Glutamatergic neuron (in vitro differentiated cells): ENCODE data around the gene SERPINB4. TPM values are rescaled to one million over a fixed set of nuclear protein-coding genes. Genes with fewer than 3 reads are reported as not detected.

ENCODE experiments used
- DNase-seq: peaks from one replicate; pipeline ENCODE4 v3.0.0; 2022
- H3K27ac Mint-ChIP-seq: one replicate; pipeline ENCODE4 v1.8.0; 2020; ENCODE audit warnings: mild to moderate bottlenecking, mixed read lengths, inconsistent platforms; ENCODE audit not compliant: unreplicated experiment
- H3K27me3 Mint-ChIP-seq: one replicate; pipeline ENCODE4 v1.8.0; 2020; ENCODE audit warnings: mild to moderate bottlenecking, moderate library complexity, mixed read lengths, inconsistent platforms; ENCODE audit not compliant: unreplicated experiment
- H3K36me3 Mint-ChIP-seq: one replicate; pipeline ENCODE4 v1.8.0; 2020; ENCODE audit warnings: mild to moderate bottlenecking, mixed read lengths, inconsistent platforms; ENCODE audit not compliant: unreplicated experiment
- H3K4me1 Mint-ChIP-seq: one replicate; pipeline ENCODE4 v1.8.0; 2020; ENCODE audit warnings: mild to moderate bottlenecking, low read depth, mixed read lengths, inconsistent platforms; ENCODE audit not compliant: unreplicated experiment
- H3K4me3 Mint-ChIP-seq: one replicate; pipeline ENCODE4 v1.8.0; 2020; ENCODE audit warnings: mild to moderate bottlenecking, mixed read lengths, inconsistent platforms; ENCODE audit not compliant: unreplicated experiment
- H3K9me3 Mint-ChIP-seq: one replicate; pipeline ENCODE4 v1.8.0; 2020; ENCODE audit warnings: mild to moderate bottlenecking, moderate library complexity, mixed read lengths, inconsistent platforms; ENCODE audit not compliant: unreplicated experiment
- CTCF ChIP-seq: fragments of 200-600 bp; sonication (generic); IDR thresholded peaks from one replicate; pipeline ENCODE4 v1.5.0; 2021; ENCODE audit not compliant: partially characterized antibody, unreplicated experiment
- total RNA-seq: library from RNA; stranded (reverse); fragmentation: NEBNext Ultra II Directional; extraction: Animal tissue kit (Norgen Biotek cat#: 25700); gene quantifications from one replicate; pipeline ENCODE4 v1.2.1, GENCODE V29; 2021; ENCODE audit not compliant: unreplicated experiment

SERPINB4 gene
- total RNA-seq, 1 donor from 2014 or later, result not detected

GRCh38 chr18:63626431-63626830 is 17.6 kb downstream of the SERPINB4 start:
- no peaks in the 10 kb centered on the region for H3K27me3 Mint-ChIP-seq
- DNase-seq, result no peak
- H3K4me1 Mint-ChIP-seq, result no peaks in the 10 kb centered on the region
- no peak overlapping the region for H3K27ac Mint-ChIP-seq
- peaks cover 18% of the 10 kb centered on the region for H3K9me3 Mint-ChIP-seq
- H3K36me3 Mint-ChIP-seq, result peaks cover 22% of the 10 kb centered on the region
- TF ChIP-seq CTCF, result no peak
- H3K4me3 Mint-ChIP-seq, result no peak overlapping the region

DNA sequence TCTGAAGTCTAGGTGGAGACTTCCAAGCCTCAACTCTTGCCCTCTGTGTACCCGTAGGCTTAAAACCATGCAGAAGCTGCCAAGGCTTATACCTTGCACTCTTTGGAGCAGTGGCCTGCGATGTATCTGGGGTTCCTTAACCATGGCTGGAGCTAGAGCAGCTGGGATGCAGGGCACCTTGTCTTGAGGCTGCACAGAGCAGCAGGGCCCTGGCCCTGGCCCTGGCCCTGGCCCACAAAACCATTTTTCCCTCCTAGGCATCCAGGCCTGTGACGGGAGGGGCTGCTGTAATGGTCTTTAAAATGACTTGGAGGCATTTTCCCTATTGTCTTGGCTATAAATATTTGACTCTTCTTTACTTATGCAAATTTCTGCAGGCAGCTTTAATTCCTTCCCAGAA is 19.2 kb downstream of the SERPINB4 start:
- H3K27me3 Mint-ChIP-seq, result no peaks in the 10 kb centered on the region
- no peak for TF ChIP-seq CTCF
- DNase-seq, result no peak
- H3K9me3 Mint-ChIP-seq, result peaks cover 17% of the 10 kb centered on the region
- no peak overlapping the region for H3K27ac Mint-ChIP-seq
- peaks cover 29% of the 10 kb centered on the region for H3K36me3 Mint-ChIP-seq
- no peak overlapping the region for H3K4me3 Mint-ChIP-seq
- H3K4me1 Mint-ChIP-seq, result no peaks in the 10 kb centered on the region

DNA sequence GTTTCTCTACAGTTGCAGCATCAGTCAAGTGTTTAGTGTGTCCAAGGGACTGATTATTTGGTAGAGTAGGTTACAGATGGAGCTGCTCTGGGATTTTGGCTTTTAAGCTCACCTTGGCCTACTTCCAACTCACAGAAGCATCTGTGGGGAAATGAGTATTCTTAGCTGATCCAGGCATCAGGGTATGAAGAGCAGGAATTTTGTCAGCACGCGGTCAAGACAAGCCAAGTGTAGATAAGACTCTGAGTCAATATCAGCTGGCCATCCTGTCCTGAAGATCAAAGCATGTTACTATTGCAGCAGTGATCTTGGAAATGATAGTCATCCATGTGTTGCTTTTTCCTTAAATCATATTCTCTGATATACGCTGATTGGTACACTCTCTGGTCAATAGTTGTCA is 24.4 kb downstream of the SERPINB4 start:
- Mint-ChIP-seq H3K4me3 (no peak overlapping the region), H3K4me1 (no peaks in the 10 kb centered on the region), H3K27me3 (no peaks in the 10 kb centered on the region), H3K27ac (no peak overlapping the region), H3K9me3 (peaks cover 2% of the 10 kb centered on the region), H3K36me3 (peaks cover 17% of the 10 kb centered on the region)
- no peak for TF ChIP-seq CTCF
- DNase-seq, result no peak

- no peaks in the 10 kb centered on the region for H3K4me1 Mint-ChIP-seq
- H3K27me3 Mint-ChIP-seq, result no peaks in the 10 kb centered on the region
- H3K27ac Mint-ChIP-seq, result no peak overlapping the region
- no peaks in the 10 kb centered on the region for H3K9me3 Mint-ChIP-seq
- peaks cover 8% of the 10 kb centered on the region for H3K36me3 Mint-ChIP-seq
- no peak for DNase-seq
- no peak for TF ChIP-seq CTCF
- no peak overlapping the region for H3K4me3 Mint-ChIP-seq
Observed at GRCh38 chr18:63617915-63618234, 26.2 kb downstream of the SERPINB4 start.

DNA sequence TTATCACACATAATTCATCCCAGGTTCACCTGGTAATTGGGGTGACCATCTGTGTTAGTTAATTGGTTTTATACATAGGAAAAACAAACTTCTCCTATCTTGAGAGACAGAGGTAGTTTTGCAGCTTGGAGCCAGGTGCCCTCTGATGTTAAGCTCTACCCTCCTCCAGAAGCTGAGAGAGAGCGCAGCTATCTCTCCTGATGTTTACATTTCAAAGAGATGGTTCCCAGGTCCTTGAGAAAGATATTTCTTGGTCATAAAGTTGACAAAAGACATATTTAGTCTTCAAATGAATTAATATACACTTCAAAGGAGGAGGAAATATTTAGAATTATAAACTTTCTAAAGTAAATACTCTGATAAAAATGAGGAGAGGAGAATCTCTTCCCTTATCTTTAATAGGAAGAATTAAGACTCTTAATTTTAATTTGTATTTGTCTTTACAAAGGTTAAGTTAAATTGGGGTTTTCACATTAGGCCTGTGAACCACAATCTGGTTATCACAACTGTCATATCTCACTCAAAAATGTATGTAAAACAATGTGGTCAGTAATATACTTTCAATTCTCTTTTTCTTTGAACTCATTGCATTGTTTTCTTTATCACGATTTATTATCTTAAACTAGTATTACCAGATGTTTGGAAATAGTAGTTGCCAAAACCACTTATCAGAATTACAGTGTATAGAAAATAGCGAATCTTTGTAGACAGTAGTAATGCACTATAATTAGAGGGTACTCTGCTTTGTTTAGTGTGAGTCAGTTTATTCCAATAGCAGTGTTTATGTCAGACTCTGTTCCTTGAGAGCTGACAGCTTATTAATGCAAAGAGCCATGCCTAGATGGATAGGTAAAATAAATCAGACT is 26.8 kb downstream of the SERPINB4 start:
- no peaks in the 10 kb centered on the region for H3K4me1 Mint-ChIP-seq
- H3K9me3 Mint-ChIP-seq, result no peaks in the 10 kb centered on the region
- no peak for DNase-seq
- no peak for TF ChIP-seq CTCF
- H3K27ac Mint-ChIP-seq, result no peak overlapping the region
- no peak overlapping the region for H3K4me3 Mint-ChIP-seq
- H3K27me3 Mint-ChIP-seq, result no peaks in the 10 kb centered on the region
- peaks cover 8% of the 10 kb centered on the region for H3K36me3 Mint-ChIP-seq
